ENCODE data around the gene SEC22C.

The SEC22C gene

DNA sequence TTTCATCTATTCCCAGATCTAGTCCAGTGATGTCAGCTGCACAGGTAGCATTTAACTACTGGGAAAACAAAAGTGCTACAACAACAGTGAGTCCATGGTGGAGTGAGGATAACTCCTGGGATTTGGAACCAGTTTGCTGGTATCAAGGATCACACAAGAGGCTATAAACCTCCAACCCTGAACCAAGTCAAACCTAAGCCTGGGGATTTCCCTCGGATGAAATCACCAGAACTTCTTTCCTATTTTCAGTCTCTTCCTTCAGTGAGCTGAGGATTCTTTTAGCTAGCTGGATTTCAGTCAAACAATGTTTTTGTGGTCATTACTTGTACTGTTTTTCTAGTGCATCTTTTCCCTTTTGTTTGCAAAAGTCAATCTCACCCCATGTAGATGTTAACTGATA is 31.5 kb downstream of the SEC22C start:
- Histone ChIP-seq H3K36me3 (ENCODE audit: control insufficient read depth in 2 of 2, insufficient read depth in 2 of 2, low read length in 2 of 2) (peaks cover 31 to 32% of the 10 kb centered on the region in 2 donors), H3K27me3 (ENCODE audit: control insufficient read depth in 1 of 2, insufficient read depth in 2 of 2, low read length in 2 of 2) (no peaks in the 10 kb centered on the region), H3K27ac (ENCODE audit: low read length) (no peak overlapping the region), H3K4me1 (ENCODE audit: control insufficient read depth, insufficient read depth, low read length) (peaks cover 10% of the 10 kb centered on the region), H3K4me3 (ENCODE audit: low read length in 2 of 2) (no peak overlapping the region), H3K9me3 (ENCODE audit: control insufficient read depth in 2 of 2, low read length in 2 of 2) (no peaks in the 10 kb centered on the region), H3K9ac (ENCODE audit: low read length in 2 of 2) (no peak overlapping the region)

DNA sequence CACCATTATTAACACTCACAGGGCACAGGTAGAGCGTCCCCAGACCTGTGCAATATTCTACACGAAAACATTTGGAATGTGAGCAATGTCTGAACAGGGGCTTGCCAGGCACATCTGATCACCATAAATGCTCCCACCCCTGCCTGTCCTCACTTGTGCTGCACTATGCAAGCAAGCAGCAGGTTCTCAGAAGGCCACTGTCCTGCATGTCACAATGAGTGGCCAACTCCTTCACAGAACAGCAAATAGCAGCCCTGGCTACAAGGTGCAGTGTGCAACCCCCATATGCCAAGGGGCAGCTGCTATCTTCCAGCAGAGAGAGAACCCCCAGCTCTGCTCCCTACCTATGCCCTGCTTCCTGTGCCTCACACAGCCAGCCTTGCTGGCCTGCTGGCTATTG is 32.6 kb downstream of the SEC22C start:
- H3K4me1 ChIP-seq (ENCODE audit: control insufficient read depth, insufficient read depth, low read length): peaks cover 21% of the 10 kb centered on the region
- no peak overlapping the region for H3K9ac ChIP-seq (ENCODE audit: low read length in 2 of 2)
- H3K27ac ChIP-seq (ENCODE audit: low read length): no peak overlapping the region
- H3K36me3 ChIP-seq (ENCODE audit: control insufficient read depth in 2 of 2, insufficient read depth in 2 of 2, low read length in 2 of 2): peaks cover 30% of the 10 kb centered on the region in 2 donors
- no peaks in the 10 kb centered on the region for H3K9me3 ChIP-seq (ENCODE audit: control insufficient read depth in 2 of 2, low read length in 2 of 2)
- no peaks in the 10 kb centered on the region for H3K27me3 ChIP-seq (ENCODE audit: control insufficient read depth in 1 of 2, insufficient read depth in 2 of 2, low read length in 2 of 2)
- H3K4me3 ChIP-seq (ENCODE audit: low read length in 2 of 2): no peak overlapping the region

DNA sequence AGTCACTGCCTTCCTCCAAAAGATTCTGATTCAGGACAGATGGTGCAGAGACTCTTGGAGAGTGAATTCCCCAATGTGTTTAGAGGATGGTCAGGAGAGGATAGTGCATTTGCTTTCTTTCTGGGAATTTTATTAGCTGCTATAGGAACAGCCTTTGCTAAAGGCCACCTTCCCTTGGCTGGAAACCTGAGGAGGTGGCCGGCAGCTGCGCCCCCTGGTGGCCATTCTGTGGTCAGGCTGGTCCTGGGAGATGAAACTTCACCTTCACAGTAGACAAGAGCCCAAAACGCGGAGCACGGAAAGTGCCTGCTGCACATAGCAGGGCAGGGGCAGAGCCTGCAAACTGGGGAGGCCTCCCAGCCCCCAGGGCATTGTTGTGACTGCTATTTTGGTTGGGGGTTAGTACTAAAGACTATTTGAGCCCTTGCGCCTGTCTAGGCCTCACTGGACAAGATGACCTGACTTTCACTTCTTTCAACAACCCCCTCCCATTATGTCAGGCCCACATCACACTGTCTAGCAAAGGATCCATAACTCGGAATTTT is 34.3 kb downstream of the SEC22C start:
- Histone ChIP-seq H3K4me3 (ENCODE audit: low read length in 2 of 2) (no peak overlapping the region), H3K27me3 (ENCODE audit: control insufficient read depth in 1 of 2, insufficient read depth in 2 of 2, low read length in 2 of 2) (no peaks in the 10 kb centered on the region), H3K9me3 (ENCODE audit: control insufficient read depth in 2 of 2, low read length in 2 of 2) (no peaks in the 10 kb centered on the region), H3K4me1 (ENCODE audit: control insufficient read depth, insufficient read depth, low read length) (peaks cover 21% of the 10 kb centered on the region), H3K36me3 (ENCODE audit: control insufficient read depth in 2 of 2, insufficient read depth in 2 of 2, low read length in 2 of 2) (peaks cover 16 to 20% of the 10 kb centered on the region in 2 donors), H3K27ac (ENCODE audit: low read length) (no peak overlapping the region), H3K9ac (ENCODE audit: low read length in 2 of 2) (no peak overlapping the region)

DNA sequence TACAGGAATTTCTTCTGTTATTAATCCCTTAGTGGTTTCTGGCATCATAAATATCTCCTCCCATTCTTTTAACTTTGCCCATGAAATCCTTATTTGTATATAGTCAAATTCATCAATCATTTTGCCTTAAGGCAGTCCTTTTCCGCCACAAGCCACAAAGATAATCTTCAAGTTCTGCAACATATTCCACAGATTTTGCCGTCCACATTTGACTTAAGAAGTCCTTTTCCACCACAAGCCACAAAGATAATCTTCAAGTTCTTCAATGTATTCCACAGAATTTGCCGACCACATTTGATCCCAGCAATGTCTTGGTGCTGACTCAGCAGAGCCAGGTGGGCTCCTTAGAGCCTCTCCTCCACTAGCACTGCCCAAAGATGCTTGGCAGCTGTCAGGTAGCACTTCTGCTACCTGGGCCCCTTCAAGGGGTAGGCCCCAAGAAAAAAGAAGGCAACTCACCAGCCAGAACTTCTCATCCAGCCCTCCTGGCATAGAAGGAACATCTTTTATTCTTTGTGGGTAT is 35.0 kb downstream of the SEC22C start:
- H3K9ac ChIP-seq (ENCODE audit: low read length in 2 of 2): no peak overlapping the region
- H3K4me1 ChIP-seq (ENCODE audit: control insufficient read depth, insufficient read depth, low read length): peaks cover 21% of the 10 kb centered on the region
- no peaks in the 10 kb centered on the region for H3K9me3 ChIP-seq (ENCODE audit: control insufficient read depth in 2 of 2, low read length in 2 of 2)
- H3K27me3 ChIP-seq (ENCODE audit: control insufficient read depth in 1 of 2, insufficient read depth in 2 of 2, low read length in 2 of 2): no peaks in the 10 kb centered on the region
- no peak overlapping the region for H3K27ac ChIP-seq (ENCODE audit: low read length)
- peaks cover 12 to 20% of the 10 kb centered on the region in 2 donors for H3K36me3 ChIP-seq (ENCODE audit: control insufficient read depth in 2 of 2, insufficient read depth in 2 of 2, low read length in 2 of 2)
- no peak overlapping the region for H3K4me3 ChIP-seq (ENCODE audit: low read length in 2 of 2)

DNA sequence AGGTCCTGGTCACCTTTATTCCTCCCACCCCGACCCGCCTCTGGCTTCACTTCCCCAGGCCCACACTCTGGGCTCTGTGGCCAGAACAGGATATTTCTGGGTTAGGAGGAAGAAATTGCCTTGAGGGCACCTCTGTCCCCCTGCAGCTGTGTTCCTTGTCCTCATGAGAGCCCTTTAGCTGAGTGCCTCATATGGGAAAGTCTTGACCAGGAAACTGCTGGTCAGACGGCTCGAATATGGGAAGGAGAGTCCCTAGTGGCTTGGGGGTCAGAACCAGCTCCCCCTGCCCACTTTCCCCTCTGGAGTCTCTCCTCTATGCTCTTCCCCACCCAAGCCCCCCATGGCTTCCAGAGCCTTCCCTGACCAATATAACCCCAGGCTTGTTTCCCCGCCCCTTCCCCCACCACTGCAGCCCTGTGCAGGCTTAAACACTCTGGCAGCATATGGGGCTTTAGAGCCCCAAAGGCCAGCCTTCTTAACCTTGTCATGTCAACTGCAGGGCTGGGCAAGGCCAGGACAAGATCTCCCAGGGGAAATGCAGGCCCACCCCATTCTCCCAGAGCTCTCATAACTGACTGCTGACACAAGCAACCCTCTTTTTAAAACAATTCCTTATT is 36.4 kb downstream of the SEC22C start:
- Histone ChIP-seq H3K4me3 (ENCODE audit: low read length in 2 of 2) (no peak overlapping the region), H3K36me3 (ENCODE audit: control insufficient read depth in 2 of 2, insufficient read depth in 2 of 2, low read length in 2 of 2) (peaks cover 10 to 18% of the 10 kb centered on the region in 2 donors), H3K4me1 (ENCODE audit: control insufficient read depth, insufficient read depth, low read length) (peaks cover 21% of the 10 kb centered on the region), H3K9me3 (ENCODE audit: control insufficient read depth in 2 of 2, low read length in 2 of 2) (no peaks in the 10 kb centered on the region), H3K27me3 (ENCODE audit: control insufficient read depth in 1 of 2, insufficient read depth in 2 of 2, low read length in 2 of 2) (no peaks in the 10 kb centered on the region), H3K27ac (ENCODE audit: low read length) (no peak overlapping the region), H3K9ac (ENCODE audit: low read length in 2 of 2) (no peak overlapping the region)

DNA sequence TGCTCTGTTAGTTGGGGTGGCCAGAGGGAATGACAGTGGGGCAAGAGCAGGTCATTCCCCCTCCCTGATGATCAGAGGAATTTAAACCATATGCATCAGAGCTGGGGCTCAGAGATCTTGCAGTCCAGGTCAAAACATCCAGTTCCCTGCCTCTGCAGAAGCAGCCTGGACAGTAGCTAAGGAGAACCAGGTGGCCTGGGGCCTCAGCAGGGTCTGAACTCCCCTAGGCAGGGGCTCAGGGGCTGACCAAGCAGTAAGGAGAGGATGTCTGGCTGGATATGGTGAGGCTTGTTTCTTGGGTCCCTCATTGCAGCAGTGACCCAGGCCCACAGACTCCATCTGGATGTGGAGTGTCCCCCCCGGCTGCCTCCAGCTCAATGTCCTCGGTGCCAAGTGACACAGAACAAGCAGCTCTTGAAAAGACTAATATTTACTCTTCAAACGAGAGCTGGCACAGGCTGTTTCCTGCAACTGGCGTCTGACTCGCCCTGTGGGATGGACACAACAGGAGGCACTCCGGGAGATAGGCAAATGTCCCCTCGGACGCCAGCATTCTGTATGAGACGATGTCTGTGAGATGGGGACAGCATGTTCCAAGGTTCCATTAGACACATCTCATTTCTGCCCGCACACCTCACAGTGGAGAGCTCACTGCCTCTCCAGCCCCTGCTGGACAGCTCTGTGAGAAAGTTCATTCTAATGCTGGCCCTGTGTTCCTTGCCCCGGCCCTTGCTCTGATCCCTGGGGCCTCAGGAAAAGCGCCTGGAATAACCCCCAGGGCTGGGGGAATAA is 37.1 kb downstream of the SEC22C start:
- H3K9ac ChIP-seq (ENCODE audit: low read length in 2 of 2): no peak overlapping the region
- H3K36me3 ChIP-seq (ENCODE audit: control insufficient read depth in 2 of 2, insufficient read depth in 2 of 2, low read length in 2 of 2): peaks cover 3 to 11% of the 10 kb centered on the region in 2 donors
- H3K27me3 ChIP-seq (ENCODE audit: control insufficient read depth in 1 of 2, insufficient read depth in 2 of 2, low read length in 2 of 2): peaks cover 0 to 1% of the 10 kb centered on the region in 2 donors
- H3K4me1 ChIP-seq (ENCODE audit: control insufficient read depth, insufficient read depth, low read length): peaks cover 21% of the 10 kb centered on the region
- no peaks in the 10 kb centered on the region for H3K9me3 ChIP-seq (ENCODE audit: control insufficient read depth in 2 of 2, low read length in 2 of 2)
- H3K27ac ChIP-seq (ENCODE audit: low read length): peak overlapping the region; percentile 37
- H3K4me3 ChIP-seq (ENCODE audit: low read length in 2 of 2): peak overlapping the region in 1 of 2 donors; percentile 44

DNA sequence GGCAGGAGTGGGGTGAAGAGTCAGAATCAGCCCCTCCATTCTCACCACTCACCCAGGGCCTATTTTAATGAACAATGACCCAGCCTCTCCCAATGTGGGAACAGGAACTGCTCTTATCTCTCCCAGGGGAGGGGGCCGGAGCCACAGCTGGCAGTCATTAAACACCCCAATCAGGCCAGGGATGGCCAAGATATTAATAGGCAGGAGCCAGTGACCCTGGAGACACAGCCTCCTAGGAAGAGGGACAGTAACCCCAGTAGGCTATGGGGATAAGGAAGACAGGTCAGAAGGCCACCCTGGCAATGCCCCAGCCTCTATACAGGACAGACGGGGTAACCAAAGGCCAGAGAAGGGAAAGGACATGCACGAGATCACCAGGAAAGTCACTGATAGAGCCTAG is 40.7 kb downstream of the SEC22C start:
- H3K4me3 ChIP-seq (ENCODE audit: low read length in 2 of 2): no peak overlapping the region
- H3K4me1 ChIP-seq (ENCODE audit: control insufficient read depth, insufficient read depth, low read length): peaks cover 16% of the 10 kb centered on the region
- peaks cover 0 to 5% of the 10 kb centered on the region in 2 donors for H3K27me3 ChIP-seq (ENCODE audit: control insufficient read depth in 1 of 2, insufficient read depth in 2 of 2, low read length in 2 of 2)
- H3K9me3 ChIP-seq (ENCODE audit: control insufficient read depth in 2 of 2, low read length in 2 of 2): no peaks in the 10 kb centered on the region
- no peak overlapping the region for H3K9ac ChIP-seq (ENCODE audit: low read length in 2 of 2)
- H3K27ac ChIP-seq (ENCODE audit: low read length): no peak overlapping the region
- H3K36me3 ChIP-seq (ENCODE audit: control insufficient read depth in 2 of 2, insufficient read depth in 2 of 2, low read length in 2 of 2): no peaks in the 10 kb centered on the region

DNA sequence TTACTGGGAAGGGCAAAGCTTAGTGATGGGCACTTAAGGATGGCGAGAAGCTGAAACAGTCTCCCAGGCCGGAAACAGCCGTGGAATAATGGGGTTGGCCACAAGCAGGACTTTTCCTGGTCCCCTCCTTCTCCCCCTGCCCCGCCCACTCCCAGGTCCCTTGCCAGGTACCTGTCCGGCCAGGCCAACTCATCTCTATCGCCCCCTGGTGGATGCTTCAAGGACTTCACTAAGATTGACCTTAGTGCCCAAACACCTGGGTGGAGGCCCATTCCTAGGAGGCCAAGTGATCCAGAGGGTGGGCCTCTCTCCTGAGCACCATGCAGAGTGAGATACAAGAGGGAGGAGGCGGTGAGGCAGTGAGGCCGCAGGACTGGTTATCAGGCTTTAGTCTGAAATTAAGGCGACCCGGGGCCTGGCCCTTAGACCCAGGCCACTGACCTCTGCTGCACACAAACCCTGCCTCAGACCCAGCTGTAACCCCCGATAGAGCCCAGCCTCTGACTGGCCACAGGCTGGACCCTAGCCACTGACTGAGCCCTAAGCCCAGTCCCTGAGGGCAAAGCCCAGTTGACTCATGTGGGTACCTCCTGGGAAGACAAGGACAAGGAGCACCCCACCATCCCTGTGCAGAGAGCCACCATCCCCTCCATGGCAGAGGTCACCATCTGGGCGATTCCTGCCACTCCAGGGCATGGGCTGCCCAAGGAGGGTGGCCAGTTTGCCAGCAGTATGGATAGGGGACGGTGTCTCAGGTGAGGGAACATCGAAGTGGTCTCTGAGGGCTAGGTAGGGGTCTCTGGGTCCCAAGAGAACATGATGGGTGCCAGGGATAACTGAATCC is 41.7 kb downstream of the SEC22C start:
- peaks cover 11% of the 10 kb centered on the region for H3K4me1 ChIP-seq (ENCODE audit: control insufficient read depth, insufficient read depth, low read length)
- H3K9ac ChIP-seq (ENCODE audit: low read length in 2 of 2): no peak overlapping the region
- no peaks in the 10 kb centered on the region for H3K9me3 ChIP-seq (ENCODE audit: control insufficient read depth in 2 of 2, low read length in 2 of 2)
- no peaks in the 10 kb centered on the region for H3K36me3 ChIP-seq (ENCODE audit: control insufficient read depth in 2 of 2, insufficient read depth in 2 of 2, low read length in 2 of 2)
- H3K27ac ChIP-seq (ENCODE audit: low read length): no peak overlapping the region
- no peak overlapping the region for H3K4me3 ChIP-seq (ENCODE audit: low read length in 2 of 2)
- peaks cover 0 to 5% of the 10 kb centered on the region in 2 donors for H3K27me3 ChIP-seq (ENCODE audit: control insufficient read depth in 1 of 2, insufficient read depth in 2 of 2, low read length in 2 of 2)

DNA sequence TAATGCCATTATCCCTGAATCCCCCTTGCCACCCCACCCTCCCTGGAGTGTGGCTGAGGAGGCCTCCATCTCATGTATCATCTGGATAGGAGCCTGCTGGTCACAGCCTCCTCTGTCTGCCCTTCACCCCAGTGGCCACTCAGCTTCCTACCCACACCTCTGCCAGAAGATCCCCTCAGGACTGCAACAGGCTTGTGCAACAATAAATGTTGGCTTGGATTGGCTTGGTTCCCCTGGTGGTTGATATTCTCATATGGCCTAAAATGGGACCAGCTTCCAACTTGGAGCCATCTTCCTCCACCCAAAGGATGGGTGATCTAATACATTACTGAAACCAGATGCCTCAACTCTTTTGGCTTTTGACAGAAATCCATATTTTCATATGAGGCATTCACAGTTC is 44.4 kb downstream of the SEC22C start:
- Histone ChIP-seq H3K27ac (ENCODE audit: low read length) (no peak overlapping the region), H3K4me1 (ENCODE audit: control insufficient read depth, insufficient read depth, low read length) (peaks cover 2% of the 10 kb centered on the region), H3K9ac (ENCODE audit: low read length in 2 of 2) (no peak overlapping the region), H3K27me3 (ENCODE audit: control insufficient read depth in 1 of 2, insufficient read depth in 2 of 2, low read length in 2 of 2) (peaks cover 0 to 5% of the 10 kb centered on the region in 2 donors), H3K9me3 (ENCODE audit: control insufficient read depth in 2 of 2, low read length in 2 of 2) (no peaks in the 10 kb centered on the region), H3K36me3 (ENCODE audit: control insufficient read depth in 2 of 2, insufficient read depth in 2 of 2, low read length in 2 of 2) (no peaks in the 10 kb centered on the region), H3K4me3 (ENCODE audit: low read length in 2 of 2) (no peak overlapping the region)

DNA sequence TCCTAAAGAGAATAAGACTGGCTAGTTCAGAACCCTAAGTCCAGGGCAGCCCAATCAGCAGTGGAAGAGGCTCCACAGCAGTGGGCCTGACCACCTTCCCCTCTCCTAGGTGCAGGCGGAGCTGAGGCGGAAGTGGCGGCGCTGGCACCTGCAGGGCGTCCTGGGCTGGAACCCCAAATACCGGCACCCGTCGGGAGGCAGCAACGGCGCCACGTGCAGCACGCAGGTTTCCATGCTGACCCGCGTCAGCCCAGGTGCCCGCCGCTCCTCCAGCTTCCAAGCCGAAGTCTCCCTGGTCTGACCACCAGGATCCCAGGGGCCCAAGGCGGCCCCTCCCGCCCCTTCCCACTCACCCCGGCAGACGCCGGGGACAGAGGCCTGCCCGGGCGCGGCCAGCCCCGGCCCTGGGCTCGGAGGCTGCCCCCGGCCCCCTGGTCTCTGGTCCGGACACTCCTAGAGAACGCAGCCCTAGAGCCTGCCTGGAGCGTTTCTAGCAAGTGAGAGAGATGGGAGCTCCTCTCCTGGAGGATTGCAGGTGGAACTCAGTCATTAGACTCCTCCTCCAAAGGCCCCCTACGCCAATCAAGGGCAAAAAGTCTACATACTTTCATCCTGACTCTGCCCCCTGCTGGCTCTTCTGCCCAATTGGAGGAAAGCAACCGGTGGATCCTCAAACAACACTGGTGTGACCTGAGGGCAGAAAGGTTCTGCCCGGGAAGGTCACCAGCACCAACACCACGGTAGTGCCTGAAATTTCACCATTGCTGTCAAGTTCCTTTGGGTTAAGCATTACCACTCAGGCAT is 45.6 kb downstream of the SEC22C start:
- Histone ChIP-seq H3K27ac (ENCODE audit: low read length) (no peak overlapping the region), H3K4me3 (ENCODE audit: low read length in 2 of 2) (no peak overlapping the region), H3K9me3 (ENCODE audit: control insufficient read depth in 2 of 2, low read length in 2 of 2) (no peaks in the 10 kb centered on the region), H3K27me3 (ENCODE audit: control insufficient read depth in 1 of 2, insufficient read depth in 2 of 2, low read length in 2 of 2) (peaks cover 0 to 5% of the 10 kb centered on the region in 2 donors), H3K4me1 (ENCODE audit: control insufficient read depth, insufficient read depth, low read length) (peaks cover 2% of the 10 kb centered on the region), H3K36me3 (ENCODE audit: control insufficient read depth in 2 of 2, insufficient read depth in 2 of 2, low read length in 2 of 2) (no peaks in the 10 kb centered on the region), H3K9ac (ENCODE audit: low read length in 2 of 2) (no peak overlapping the region)
